ENCODE measurements around the gene KSR2.
"Not testable (repeated sequence)": the region's sequence is repeated elsewhere in the genome, so short reads cannot be mapped to it uniquely, and the experiment has no call there.

Gene KSR2

GRCh38 chr12:117832459-117833457, 136.0 kb downstream of the KSR2 start:
- DNase-seq (ENCODE audit: extremely low spot score, insufficient read length, low read depth), result no peak
- FAIRE-seq, result no peak

- DNase-seq (ENCODE audit: extremely low spot score, insufficient read length, low read depth), result no peak
- FAIRE-seq, result no peak
Measured at GRCh38 chr12:117830471-117830870, 138.3 kb downstream of the KSR2 start.

GRCh38 chr12:117829108-117829507, 139.7 kb downstream of the KSR2 start:
- DNase-seq (ENCODE audit: extremely low spot score, insufficient read length, low read depth) (no peak), FAIRE-seq (no peak)

GRCh38 chr12:117827660-117828059, 141.1 kb downstream of the KSR2 start:
- no peak for FAIRE-seq
- DNase-seq (ENCODE audit: extremely low spot score, insufficient read length, low read depth), result no peak

GRCh38 chr12:117825827-117826226, 143.0 kb downstream of the KSR2 start:
- DNase-seq (ENCODE audit: extremely low spot score, insufficient read length, low read depth) (no peak), FAIRE-seq (no peak)

DNA sequence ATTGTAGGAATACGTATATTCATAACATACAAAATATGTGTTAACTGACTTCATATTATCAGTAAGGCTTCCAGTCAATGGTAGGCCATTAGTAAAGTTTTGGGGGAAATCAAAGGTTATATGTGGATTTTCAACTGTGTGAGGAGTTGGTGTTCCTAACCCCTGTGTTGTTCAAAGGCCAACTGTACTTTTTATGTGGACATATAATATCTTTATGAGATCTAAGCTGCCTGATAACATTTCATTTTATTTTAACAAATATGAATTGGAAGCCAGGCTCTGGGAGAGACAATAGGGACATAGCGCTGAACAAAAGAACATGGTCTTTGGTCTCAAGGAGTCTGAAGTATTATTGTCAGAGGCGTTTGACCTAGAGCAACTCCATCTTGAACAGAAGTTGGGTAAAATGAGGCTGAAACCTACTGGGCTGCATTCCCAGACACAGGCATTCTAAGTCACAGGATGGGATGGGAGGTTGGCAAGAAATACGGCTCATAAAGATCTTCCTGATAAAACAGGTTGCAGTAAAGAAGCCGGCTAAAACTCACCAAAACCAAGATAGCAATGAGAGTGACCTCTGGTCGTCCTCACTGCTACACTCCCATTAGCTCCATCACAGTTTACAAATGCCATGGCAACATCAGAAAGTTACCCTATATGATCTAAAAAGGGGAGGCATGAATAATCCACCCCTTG, 147.2 kb downstream of the KSR2 start:
- DNase-seq (ENCODE audit: extremely low spot score, insufficient read length, low read depth), result no peak
- no peak for FAIRE-seq

- no peak for FAIRE-seq
- DNase-seq (ENCODE audit: extremely low spot score, insufficient read length, low read depth), result no peak
Measured at GRCh38 chr12:117820216-117820907, 148.4 kb downstream of the KSR2 start.

DNA sequence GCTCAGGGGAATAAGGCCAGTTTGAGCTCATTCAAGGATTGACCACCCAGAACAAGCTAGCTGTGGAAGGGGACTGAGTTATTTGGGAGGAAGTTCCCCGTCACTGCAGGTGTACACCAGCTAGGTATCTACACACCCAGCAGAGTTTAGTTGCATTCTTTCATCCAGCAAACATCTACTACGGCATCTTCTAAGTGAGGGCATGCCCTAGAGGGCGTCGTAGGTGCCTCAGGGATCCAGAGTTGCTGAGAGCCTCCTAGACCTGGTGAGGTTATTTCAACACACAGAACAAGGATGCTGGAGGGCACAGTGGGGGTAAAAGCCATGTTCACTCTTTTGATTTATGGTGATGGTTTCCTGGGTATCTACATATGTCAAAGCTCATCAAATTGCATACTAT, 149.6 kb downstream of the KSR2 start:
- DNase-seq (ENCODE audit: extremely low spot score, insufficient read length, low read depth) (no peak), FAIRE-seq (no peak)

DNA sequence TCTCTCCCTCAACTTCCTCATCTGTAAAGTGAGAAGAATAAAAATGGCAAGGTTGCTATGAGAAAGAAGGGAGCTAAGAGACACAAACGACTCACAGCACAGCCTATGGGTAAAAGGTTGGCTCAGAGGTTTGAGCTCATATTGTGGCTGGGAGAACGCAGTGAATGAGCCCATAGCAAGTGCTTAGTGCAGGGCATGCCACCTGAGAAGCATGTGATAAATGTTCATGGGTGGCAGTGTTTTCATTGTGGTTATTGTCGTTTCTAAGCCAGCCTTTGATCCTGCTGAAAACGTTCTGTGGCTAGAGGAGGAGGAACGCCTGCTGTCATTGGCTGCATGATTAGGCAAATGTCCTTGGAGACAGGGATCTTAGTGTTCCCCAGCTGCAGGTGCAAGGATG, 150.4 kb downstream of the KSR2 start:
- no peak for DNase-seq (ENCODE audit: extremely low spot score, insufficient read length, low read depth)
- FAIRE-seq, result no peak

DNA sequence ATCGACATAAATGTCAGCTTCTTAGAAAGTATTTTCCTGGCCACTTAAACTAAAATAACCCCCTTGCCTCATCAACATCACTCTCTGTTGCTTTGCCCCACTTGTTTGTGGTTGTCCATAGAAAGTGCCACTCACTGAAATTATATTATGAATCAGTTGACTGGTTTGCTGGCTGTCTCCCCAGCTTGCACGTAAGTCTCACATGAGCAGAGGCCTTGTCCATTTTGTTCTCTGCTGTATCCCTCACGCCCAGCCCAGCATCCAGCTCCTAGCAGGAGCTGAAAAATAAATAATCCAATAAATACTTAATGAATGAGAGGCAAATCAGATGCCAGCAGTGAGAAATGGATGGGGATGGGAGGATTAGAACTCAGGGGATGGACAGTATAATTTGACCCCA, 159.3 kb downstream of the KSR2 start:
- DNase-seq (ENCODE audit: extremely low spot score, insufficient read length, low read depth) (no peak), FAIRE-seq (no peak)

DNA sequence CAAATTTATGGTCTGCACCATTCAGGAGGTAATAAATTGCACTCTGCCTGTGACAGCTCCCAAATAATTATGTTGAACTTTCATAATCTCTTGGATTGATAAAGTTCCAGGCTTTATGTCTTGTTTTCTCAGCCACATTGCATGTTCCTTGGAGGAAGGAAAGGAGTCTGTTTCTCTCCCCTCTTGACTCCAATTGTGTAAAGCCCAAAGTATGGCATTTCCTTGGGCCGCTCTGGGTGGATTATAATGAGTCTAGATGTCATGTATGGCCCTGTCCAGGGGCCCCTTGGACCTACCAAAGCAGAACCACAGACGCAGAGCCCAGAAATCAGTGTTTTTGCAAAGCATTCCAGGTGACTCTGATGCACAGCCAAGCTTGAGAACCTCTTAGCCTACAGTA, 160.8 kb downstream of the KSR2 start:
- FAIRE-seq, result no peak
- no peak for DNase-seq (ENCODE audit: extremely low spot score, insufficient read length, low read depth)

- DNase-seq (ENCODE audit: extremely low spot score, insufficient read length, low read depth) (no peak), FAIRE-seq (no peak)
Measured at GRCh38 chr12:117807355-117807754, 161.4 kb downstream of the KSR2 start.

GRCh38 chr12:117805865-117806264, 162.9 kb downstream of the KSR2 start:
- FAIRE-seq (no peak), DNase-seq (ENCODE audit: extremely low spot score, insufficient read length, low read depth) (no peak)

GRCh38 chr12:117803001-117803400, 165.8 kb downstream of the KSR2 start:
- FAIRE-seq, result no peak

DNA sequence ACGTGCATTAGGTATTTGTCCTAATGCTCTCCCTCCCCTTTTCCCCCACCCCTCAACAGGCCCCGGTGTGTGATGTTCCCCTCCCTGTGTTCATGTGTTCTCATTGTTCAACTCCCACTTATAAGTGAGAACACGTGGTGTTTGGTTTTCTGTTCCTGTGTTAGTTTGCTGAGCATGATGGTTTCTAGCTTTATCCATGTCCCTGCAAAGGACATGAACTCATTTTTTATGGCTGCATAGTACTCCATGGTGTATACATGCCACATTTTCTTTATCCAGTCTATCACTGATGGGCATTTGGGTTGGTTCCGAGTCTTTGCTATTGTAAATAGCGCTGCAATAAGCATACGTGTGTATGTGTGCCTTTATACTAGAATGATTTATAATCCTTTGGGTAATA, 168.1 kb downstream of the KSR2 start:
- not testable (repeated sequence) for DNase-seq (ENCODE audit: extremely low spot score, insufficient read length, low read depth); FAIRE-seq

More at GRCh38 chr12:117803001-117803400, 165.8 kb downstream of the KSR2 start:
- no peak for DNase-seq (ENCODE audit: extremely low spot score, insufficient read length, low read depth)

- FAIRE-seq (no peak), DNase-seq (ENCODE audit: extremely low spot score, insufficient read length, low read depth) (no peak)
Measured at GRCh38 chr12:117797202-117797601, 171.6 kb downstream of the KSR2 start.

DNA sequence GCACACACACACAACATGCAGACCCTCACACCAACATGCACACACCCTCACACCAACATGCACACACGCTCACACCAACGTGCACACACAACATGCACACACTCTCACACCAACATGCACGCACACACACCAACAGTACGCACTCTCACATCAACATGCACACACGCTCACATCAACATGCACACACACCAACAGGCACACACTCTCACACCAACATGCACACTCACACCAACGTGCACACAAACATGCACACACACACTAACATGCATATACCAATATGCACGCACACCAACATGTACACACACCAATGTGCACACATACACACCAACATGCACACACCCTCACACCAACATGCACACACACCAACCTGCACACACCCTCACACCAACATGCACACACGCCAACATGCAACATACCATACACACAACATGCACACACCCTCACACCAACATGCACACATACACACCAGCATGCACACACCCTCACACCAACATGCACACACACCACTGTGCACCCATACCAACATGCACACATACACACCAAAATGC, 175.8 kb downstream of the KSR2 start:
- FAIRE-seq, result no peak

DNA sequence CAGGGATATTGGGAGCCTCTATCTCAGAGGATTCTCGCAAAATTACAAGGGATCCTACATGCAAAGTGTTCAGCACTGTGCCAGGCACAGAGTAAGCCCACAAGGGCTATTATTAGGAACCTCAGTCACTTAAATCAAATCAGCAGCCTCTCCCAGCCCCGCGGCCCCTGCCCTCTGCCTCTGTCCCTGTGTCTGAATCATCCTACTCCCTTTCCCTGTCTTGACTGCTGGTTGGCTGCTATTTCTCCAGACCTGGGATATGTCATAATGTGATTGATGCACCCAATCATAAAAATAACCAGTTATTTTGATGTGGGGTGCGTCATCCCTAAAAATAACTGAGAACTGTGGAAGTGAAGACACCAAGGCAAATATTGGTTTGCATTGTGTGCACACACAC, 176.3 kb downstream of the KSR2 start:
- no peak for DNase-seq (ENCODE audit: extremely low spot score, insufficient read length, low read depth)
- no peak for FAIRE-seq

More for the DNA sequence above, 175.8 kb downstream of the KSR2 start:
- no peak for DNase-seq (ENCODE audit: extremely low spot score, insufficient read length, low read depth)

DNA sequence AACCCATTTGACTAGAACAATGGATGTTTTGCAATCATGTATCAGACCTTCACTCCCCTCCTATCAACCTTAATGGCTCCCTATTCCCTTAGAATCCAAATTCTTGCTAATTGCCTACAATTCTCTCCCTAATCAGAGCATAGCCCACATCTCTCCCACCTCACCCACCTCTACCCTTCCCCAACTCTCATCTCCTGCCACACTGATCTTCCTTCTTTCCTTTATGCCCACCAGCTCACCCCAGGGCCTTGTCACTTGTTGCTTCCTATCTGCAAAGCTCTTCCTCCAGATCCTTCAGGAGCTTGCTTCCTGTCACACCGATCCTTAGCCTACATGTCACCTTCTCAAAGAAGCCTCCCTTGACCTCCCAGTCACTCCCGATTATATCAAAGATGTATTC, 177.8 kb downstream of the KSR2 start:
- FAIRE-seq (no peak), DNase-seq (ENCODE audit: extremely low spot score, insufficient read length, low read depth) (no peak)

DNA sequence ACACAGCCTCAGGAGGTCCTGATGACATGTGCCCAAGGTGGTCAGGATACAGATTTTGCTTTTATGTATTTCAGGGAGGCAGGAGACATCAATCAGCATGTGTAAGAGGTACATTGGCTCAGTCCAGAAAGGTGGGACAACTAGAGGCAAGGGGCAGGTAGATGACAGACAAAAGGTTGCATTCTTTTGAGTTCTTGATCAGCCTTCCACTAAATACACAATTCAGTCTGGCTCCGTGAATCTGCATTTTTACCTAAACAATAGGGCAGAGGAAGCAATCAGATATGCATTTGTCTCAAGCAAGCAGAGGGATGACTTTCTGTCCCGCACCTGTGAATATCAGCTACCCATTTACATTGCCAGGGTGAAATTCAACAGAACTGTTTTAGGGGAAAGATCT, 178.6 kb downstream of the KSR2 start:
- DNase-seq (ENCODE audit: extremely low spot score, insufficient read length, low read depth), result no peak
- no peak for FAIRE-seq

Measured in GM18507 (cell line).